Hematopoietic multipotent progenitor cell treated with erythropoietin and hydrocortisone succinate and interleukin-3 and kit ligand, for 8 days (in vitro differentiated cells): ENCODE data around the gene SUSD3.
A peak's percentile ranks its signal among the peaks of the same experiment; 100 is the strongest.

ENCODE experiments used
- DNase-seq: peaks from one replicate; pipeline ENCODE4 v3.0.0-alpha.2; 2015

The SUSD3 gene

GRCh38 chr9:93053781-93054331 is 4.6 kb upstream of the SUSD3 start:
- DNase-seq = no peak

- no peak for DNase-seq
Measured at GRCh38 chr9:93054758-93055704, 3.5 kb upstream of the SUSD3 start.

GRCh38 chr9:93057042-93057702 is 1.3 kb upstream of the SUSD3 start:
- DNase-seq = no peak

- DNase-seq = no peak
Measured at GRCh38 chr9:93057703-93058354, 672 bp upstream of the SUSD3 start.

- DNase-seq = peak; percentile 33
Measured at GRCh38 chr9:93059011-93059714, 662 bp downstream of the SUSD3 start.

- DNase-seq = no peak
Measured at GRCh38 chr9:93059715-93060578, 1.4 kb downstream of the SUSD3 start.

GRCh38 chr9:93060746-93061259 is 2.3 kb downstream of the SUSD3 start:
- DNase-seq = no peak

GRCh38 chr9:93061260-93061751 is 2.8 kb downstream of the SUSD3 start:
- DNase-seq = no peak

- DNase-seq = no peak
Measured at GRCh38 chr9:93061791-93062763, 3.6 kb downstream of the SUSD3 start.

GRCh38 chr9:93064392-93065134 is 6.1 kb downstream of the SUSD3 start:
- DNase-seq = peak; percentile 56

GRCh38 chr9:93065135-93065720 is 6.7 kb downstream of the SUSD3 start:
- DNase-seq = no peak

- DNase-seq = no peak
Measured at GRCh38 chr9:93066978-93067603, 8.6 kb downstream of the SUSD3 start.

GRCh38 chr9:93068956-93069355 is 10.5 kb downstream of the SUSD3 start:
- no peak for DNase-seq

- peak; percentile 92 for DNase-seq
Measured at GRCh38 chr9:93071464-93071863, 13.0 kb downstream of the SUSD3 start.

- peak; percentile 52 for DNase-seq
Measured at GRCh38 chr9:93072383-93072795, 13.9 kb downstream of the SUSD3 start.

GRCh38 chr9:93076101-93076791 is 17.7 kb downstream of the SUSD3 start:
- DNase-seq = no peak

- DNase-seq = no peak
Measured at GRCh38 chr9:93076792-93077128, 18.3 kb downstream of the SUSD3 start.

GRCh38 chr9:93077367-93077766 is 18.9 kb downstream of the SUSD3 start:
- DNase-seq = no peak
